Measurements from ENCODE around the gene LRRC75A. TPM values are rescaled to one million over a fixed set of nuclear protein-coding genes. Genes with fewer than 3 reads are reported as not detected.

The LRRC75A gene
- total and polyA plus RNA-seq, 5 donors, result 0.63 to 1.3 (median 1.2) TPM

DNA sequence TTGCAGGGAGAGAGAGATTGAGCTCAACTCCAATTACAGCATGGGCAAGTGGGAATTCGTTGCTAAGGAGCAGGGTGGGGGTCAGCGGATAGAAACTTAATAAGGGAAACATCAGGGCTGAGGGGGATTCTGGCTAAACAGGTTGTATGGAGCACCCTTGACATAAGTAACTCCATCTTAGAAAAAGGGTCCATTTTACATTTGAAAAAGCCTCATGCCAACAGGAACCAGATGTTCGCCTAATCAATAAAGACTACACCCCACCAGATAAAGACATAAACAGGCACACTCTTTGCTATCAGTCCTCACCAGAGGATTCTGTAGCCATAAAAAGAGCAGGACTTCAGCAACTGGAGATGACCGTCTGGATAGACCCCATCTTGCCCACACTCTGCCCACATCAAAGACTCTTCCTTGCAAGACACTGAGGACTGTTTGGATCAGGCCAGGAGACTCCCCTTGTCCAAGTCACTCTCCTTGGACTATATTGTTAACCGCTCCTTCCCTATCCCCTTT is 1.6 kb upstream of the LRRC75A start:
- intact Hi-C loops (cut with DNase I), result no loop called here
- Histone ChIP-seq H3K4me1 (ENCODE audit: control insufficient read depth, insufficient read depth, low read length) (peaks cover 6% of the 10 kb centered on the region), H3K27ac (ENCODE audit: low read length) (no peak overlapping the region), H3K27me3 (ENCODE audit: control insufficient read depth, insufficient read depth) (no peaks in the 10 kb centered on the region), H3K4me3 (ENCODE audit: low read length) (no peak overlapping the region), H3K9me3 (ENCODE audit: control insufficient read depth, low read length) (no peaks in the 10 kb centered on the region)
- 80% methylated on average over 5 of the region's 5 CpGs for WGBS
- DNase-seq (no peak), ATAC-seq (no peak)

DNA sequence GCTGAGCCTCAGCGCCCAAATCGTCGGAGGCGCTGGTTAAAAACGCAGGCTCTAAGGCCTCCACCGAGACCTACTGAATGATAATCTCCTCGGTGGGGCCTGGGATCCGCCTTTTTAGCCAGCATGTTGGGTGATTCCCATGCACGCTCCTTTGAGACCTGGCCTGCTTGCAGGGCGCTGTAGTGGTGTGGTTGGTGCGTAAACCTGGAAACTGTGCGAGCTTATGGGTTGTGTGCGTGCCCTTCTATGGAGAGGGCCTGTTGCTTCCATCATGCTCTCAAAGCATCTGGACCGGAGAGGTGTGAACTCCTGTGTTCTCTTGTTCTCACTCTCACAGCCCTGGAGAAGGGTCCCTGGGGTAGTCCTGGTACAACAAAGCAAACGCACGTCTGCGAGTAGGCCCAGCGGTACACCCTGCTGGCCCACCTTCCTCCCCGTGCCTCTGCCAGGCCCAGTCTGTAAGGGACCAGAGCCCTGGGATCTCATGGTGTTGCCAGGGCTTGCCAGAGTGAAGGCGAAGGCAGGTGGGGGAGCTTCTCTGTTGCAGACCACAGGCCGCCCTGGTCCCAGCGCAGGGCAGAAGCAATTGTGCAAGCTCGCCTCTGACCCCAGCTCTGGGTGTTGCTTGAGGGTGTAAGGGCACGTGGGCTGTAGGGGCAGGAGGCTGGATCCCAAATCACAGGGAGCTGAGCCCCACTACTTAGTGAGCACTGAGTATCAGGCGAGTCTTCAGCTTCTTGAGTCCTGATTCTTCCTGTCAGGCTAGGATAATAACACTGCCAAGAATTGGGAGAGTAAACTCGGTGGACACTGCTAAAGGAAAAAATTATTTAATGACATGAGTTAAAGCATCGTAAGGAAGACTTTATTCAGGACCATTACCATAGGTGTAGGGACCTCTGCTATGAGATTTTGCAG is 879 bp upstream of the LRRC75A start:
- peaks cover 6% of the 10 kb centered on the region for H3K4me1 ChIP-seq (ENCODE audit: control insufficient read depth, insufficient read depth, low read length)
- WGBS, result 76% methylated on average over 27 of the region's 27 CpGs
- DNase-seq (no peak), ATAC-seq (no peak)
- no peaks in the 10 kb centered on the region for H3K9me3 ChIP-seq (ENCODE audit: control insufficient read depth, low read length)
- peak overlapping the region; percentile 94 for H3K4me3 ChIP-seq (ENCODE audit: low read length)
- H3K27ac ChIP-seq (ENCODE audit: low read length), result no peak overlapping the region
- H3K27me3 ChIP-seq (ENCODE audit: control insufficient read depth, insufficient read depth), result no peaks in the 10 kb centered on the region
- intact Hi-C loops (cut with DNase I), result no loop called here

DNA sequence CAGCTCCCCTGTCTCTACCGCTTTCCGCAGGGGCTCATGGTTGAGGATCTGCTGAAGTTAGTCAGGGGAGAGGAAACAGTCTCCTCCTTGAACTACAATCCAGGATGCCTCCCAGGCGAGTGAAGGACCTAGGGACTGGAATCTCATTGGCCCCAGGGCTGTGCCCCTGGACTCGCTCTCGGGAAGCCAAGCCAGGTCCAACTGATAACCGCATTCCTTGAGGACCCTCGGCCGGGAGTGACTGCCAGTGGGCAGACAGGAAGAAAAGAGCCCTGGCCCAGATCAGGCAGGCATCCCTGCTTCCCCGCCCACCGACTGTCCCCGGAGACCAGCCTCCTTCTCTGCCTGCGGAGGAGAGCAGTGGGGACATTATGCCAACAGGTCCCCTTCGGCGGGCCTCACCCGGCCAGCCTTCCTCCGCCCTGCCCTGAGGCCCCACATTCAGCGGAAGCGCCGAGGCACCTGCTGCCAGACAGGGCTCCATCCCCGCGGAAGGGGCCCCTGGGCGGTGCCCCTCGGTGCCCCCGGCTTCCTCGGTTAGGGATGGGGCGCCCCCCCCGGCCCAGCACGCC is 776 bp downstream of the LRRC75A start:
- Histone ChIP-seq H3K4me1 (ENCODE audit: control insufficient read depth, insufficient read depth, low read length) (peaks cover 10% of the 10 kb centered on the region), H3K27ac (ENCODE audit: low read length) (no peak overlapping the region)

DNA sequence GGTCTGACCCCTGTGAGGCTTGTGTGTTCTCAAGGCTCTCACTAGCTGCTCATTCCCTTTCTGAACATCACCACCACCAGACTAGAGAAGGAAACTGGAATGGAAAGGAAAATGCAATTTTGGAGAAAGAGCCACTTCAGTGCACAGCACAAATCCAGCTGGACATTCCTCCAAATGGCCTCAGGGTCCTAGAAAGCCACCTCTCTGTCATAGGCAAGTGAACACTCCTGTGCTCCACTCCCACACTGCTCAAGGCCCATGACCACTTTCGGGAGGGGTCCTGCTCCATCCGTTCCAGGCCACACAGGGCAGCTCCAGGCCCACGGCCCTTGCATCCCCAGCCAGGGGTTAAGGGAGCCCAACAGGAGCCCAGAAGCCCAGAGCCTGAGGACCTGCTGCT is 2.6 kb downstream of the LRRC75A start:
- Histone ChIP-seq H3K27me3 (ENCODE audit: control insufficient read depth, insufficient read depth) (no peaks in the 10 kb centered on the region), H3K4me1 (ENCODE audit: control insufficient read depth, insufficient read depth, low read length) (peaks cover 10% of the 10 kb centered on the region), H3K4me3 (ENCODE audit: low read length) (no peak overlapping the region), H3K9me3 (ENCODE audit: control insufficient read depth, low read length) (no peaks in the 10 kb centered on the region), H3K27ac (ENCODE audit: low read length) (no peak overlapping the region)
- 82% methylated on average over 3 of the region's 3 CpGs for WGBS
- intact Hi-C loops (cut with DNase I), result no loop called here
- ATAC-seq (no peak), DNase-seq (no peak)

More for the DNA sequence above, 776 bp downstream of the LRRC75A start:
- H3K4me3 ChIP-seq (ENCODE audit: low read length), result peak overlapping the region; percentile 94
- no peaks in the 10 kb centered on the region for H3K27me3 ChIP-seq (ENCODE audit: control insufficient read depth, insufficient read depth)
- intact Hi-C loops (cut with DNase I), result no loop called here
- no peaks in the 10 kb centered on the region for H3K9me3 ChIP-seq (ENCODE audit: control insufficient read depth, low read length)
- 9% methylated on average over 28 of the region's 28 CpGs for WGBS
- ATAC-seq (no peak), DNase-seq (peak in 1 of 3 donors; percentile 64)

DNA sequence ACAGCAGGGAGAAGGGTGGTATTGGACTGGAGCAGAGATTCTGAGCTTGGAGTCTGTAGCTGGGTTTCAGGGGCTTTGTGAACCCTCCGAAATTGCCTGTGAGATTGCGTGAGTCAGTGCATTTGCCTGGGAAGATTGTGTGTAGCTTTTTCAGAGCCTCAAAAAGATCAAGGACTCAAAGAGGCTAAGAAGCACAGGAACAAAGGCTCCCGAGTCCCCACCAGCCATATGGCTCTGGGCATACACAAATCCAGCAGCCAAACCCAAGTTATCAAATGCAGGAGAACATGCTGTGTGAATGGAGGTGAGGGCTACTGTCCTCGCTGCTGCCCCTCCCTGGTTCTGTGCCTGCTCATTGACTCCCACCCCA is 3.0 kb downstream of the LRRC75A start:
- H3K4me3 ChIP-seq (ENCODE audit: low read length), result no peak overlapping the region
- H3K27ac ChIP-seq (ENCODE audit: low read length), result no peak overlapping the region
- no peaks in the 10 kb centered on the region for H3K9me3 ChIP-seq (ENCODE audit: control insufficient read depth, low read length)
- H3K4me1 ChIP-seq (ENCODE audit: control insufficient read depth, insufficient read depth, low read length), result peaks cover 10% of the 10 kb centered on the region
- intact Hi-C loops (cut with DNase I), result no loop called here
- no peaks in the 10 kb centered on the region for H3K27me3 ChIP-seq (ENCODE audit: control insufficient read depth, insufficient read depth)
- ATAC-seq, result no peak
- no peak for DNase-seq
- 79% methylated on average over 4 of the region's 4 CpGs for WGBS

DNA sequence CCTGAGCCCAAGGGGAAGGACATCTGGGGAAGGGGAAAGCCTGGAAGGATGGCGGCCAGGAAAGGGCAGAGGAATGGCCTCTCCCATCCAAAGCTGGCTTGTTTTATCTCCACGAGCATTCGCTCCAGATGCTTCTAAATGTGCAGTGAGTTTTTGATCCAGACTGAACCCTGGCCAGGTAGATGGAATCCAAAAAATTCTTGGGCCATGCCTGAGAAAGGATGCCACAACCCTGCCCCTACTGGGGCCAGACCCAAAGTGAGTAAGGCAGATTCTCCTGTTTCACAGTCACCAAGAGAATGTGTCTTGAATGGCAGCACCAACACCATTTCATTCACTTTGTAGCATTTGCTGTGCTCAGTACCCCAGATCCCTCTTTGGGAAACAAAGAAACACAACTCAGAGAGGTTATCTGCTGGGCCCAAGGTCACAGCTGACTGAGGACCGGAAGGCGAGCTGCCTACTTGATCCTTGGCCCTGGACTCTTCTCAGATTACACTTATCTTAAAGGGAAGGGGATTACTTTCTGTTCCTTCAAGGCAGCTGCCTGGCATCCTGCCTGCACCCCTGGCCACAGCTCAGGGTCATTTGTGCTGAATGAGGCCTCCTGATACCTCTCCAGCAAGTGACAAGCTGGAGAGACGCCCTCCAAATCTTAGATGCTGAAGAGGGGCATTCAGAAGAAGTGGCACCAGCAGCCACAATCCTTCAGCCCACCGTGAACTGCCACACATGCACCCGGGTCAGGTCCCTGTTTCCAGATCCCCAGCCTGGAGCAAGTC is 3.6 kb downstream of the LRRC75A start:
- Histone ChIP-seq H3K27ac (ENCODE audit: low read length) (no peak overlapping the region), H3K9me3 (ENCODE audit: control insufficient read depth, low read length) (no peaks in the 10 kb centered on the region), H3K4me3 (ENCODE audit: low read length) (no peak overlapping the region), H3K4me1 (ENCODE audit: control insufficient read depth, insufficient read depth, low read length) (peaks cover 10% of the 10 kb centered on the region), H3K27me3 (ENCODE audit: control insufficient read depth, insufficient read depth) (no peaks in the 10 kb centered on the region)
- ATAC-seq (peak in 1 of 2 donors; percentile 9), DNase-seq (peak in 2 of 3 donors; percentile 72 to 80)
- intact Hi-C loops (cut with DNase I), result no loop called here
- 55% methylated on average over 8 of the region's 8 CpGs for WGBS

DNA sequence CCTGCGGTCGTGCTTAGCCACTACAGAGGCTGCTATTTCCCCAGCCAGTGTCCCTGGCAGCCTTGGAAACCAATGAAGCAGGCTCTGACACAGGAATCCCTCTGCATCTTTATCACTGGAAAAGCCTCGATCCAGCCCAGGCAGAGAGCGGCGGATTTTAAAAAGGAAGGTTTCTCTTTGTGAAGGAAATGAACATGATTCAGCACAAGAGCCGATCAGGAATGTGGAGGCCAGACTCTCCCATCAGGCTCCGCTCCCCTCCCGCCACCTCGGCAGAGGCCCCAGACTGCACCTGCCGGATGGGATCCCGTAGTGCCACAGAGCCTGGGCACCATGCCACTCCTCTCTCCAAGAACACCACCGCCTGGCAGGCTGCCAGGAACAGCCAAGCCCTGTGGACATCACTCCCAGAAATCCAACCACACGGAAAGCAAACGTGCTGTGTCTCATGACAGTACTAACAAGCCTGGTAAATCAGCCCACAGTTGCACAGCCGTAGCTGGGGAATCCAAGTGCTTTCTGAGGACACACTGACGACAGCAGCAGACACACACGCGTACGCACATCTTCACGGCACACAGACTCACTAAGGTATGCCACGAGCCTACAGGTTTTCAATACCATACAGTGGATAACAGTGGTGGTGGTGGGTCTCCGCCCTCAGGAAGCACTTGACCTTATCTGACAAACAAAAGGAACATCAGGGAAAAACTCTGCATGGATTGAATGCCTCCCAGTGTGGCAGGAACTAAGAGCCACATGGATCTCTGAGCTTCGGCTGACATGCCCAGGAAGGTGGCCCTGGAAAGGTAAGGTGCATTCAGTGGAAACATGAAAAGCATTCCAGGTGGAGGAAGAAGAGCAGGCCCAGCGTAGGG is 5.4 kb downstream of the LRRC75A start:
- peaks cover 10% of the 10 kb centered on the region for H3K4me1 ChIP-seq (ENCODE audit: control insufficient read depth, insufficient read depth, low read length)
- intact Hi-C loops (cut with DNase I), result no loop called here
- 32% methylated on average over 24 of the region's 24 CpGs for WGBS

DNA sequence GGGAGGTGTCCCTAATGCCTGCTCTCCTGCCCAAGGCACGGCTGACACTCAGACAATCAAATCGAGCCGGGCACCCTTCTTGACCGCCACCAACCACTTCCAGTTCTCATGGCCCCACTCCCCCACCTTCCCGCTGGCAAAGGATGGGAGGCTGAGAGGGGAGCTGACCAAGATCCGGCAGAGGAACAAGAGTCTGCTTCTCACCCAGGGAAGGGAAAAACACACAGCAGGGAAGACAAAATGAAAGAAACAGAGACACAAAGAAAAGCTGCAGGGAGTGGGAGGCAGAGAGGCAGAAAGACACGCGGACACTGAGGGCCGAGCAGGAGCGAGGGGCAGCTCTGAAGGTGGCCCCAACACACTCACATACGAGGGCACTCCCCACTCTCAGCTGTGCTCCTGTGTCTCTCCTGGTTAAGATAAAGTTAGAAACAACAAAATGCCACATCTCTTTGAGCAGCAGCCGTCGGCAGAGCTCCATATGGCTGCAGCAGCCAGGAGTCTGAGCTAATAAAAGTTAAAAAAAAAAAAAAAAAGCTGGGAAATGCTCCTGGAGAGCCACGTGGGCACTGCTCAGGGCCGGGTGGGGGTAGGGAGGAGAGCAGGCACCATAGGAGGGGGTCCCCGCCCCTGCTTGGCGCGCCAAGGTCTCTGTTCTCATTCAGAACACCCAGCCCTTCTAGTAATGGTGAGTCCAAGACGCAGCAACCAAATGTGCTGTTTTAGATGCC is 7.4 kb downstream of the LRRC75A start:
- H3K4me1 ChIP-seq (ENCODE audit: control insufficient read depth, insufficient read depth, low read length), result peaks cover 4% of the 10 kb centered on the region
- ATAC-seq, result no peak
- 57% methylated on average over 19 of the region's 19 CpGs for WGBS
- intact Hi-C loops (cut with DNase I), result no loop called here
- peak in 1 of 3 donors; percentile 46 for DNase-seq
- no peak overlapping the region for H3K27ac ChIP-seq (ENCODE audit: low read length)
- H3K9me3 ChIP-seq (ENCODE audit: control insufficient read depth, low read length), result no peaks in the 10 kb centered on the region
- no peak overlapping the region for H3K4me3 ChIP-seq (ENCODE audit: low read length)
- no peaks in the 10 kb centered on the region for H3K27me3 ChIP-seq (ENCODE audit: control insufficient read depth, insufficient read depth)

More for the DNA sequence above, 5.4 kb downstream of the LRRC75A start:
- DNase-seq (peak; percentile 74 to 87 (median 87)), ATAC-seq (peak; percentile 43 to 58)
- Histone ChIP-seq H3K9me3 (ENCODE audit: control insufficient read depth, low read length) (no peaks in the 10 kb centered on the region), H3K27me3 (ENCODE audit: control insufficient read depth, insufficient read depth) (no peaks in the 10 kb centered on the region), H3K27ac (ENCODE audit: low read length) (peak overlapping the region; percentile 10), H3K4me3 (ENCODE audit: low read length) (no peak overlapping the region)

DNA sequence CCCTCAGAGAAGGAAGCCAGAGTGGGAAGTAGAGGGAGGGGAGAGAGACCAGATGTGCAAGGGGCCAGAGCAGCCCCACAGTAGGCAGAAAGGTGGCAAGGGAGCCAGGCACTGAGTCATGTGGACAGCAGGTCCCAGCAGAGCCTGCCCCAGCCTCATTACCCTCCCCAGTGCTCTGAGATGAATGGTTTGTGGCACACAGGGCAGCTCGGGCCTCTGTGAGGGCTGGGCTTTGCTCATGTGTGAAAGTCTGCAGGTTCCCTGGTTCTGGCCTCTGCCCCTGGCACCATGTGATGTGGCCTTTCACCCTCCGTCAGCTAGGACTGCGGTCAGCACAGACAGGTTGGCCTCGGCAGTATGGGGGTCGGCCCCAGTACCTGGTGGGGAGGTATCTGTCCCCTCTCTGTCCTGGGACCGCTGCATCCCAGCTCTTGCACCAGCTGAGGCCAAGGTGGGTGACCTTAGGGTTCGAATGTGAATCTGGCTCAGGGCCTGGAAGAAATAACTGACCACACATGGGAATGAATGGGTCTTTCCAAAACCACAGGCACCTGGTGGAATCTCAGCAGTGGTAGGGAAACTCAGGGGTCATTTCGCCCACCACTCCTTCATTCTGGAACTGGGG is 8.9 kb downstream of the LRRC75A start:
- Histone ChIP-seq H3K4me1 (ENCODE audit: control insufficient read depth, insufficient read depth, low read length) (peaks cover 4% of the 10 kb centered on the region), H3K9me3 (ENCODE audit: control insufficient read depth, low read length) (no peaks in the 10 kb centered on the region), H3K4me3 (ENCODE audit: low read length) (no peak overlapping the region), H3K27ac (ENCODE audit: low read length) (no peak overlapping the region), H3K27me3 (ENCODE audit: control insufficient read depth, insufficient read depth) (no peaks in the 10 kb centered on the region)
- no peak for ATAC-seq
- DNase-seq, result no peak
- intact Hi-C loops (cut with DNase I), result no loop called here
- WGBS, result 92% methylated on average over 8 of the region's 8 CpGs
